Non-pigmented ciliary epithelial cell (primary cell): ENCODE results near the gene ANK3.

ENCODE experiments used
- DNase-seq: peaks from one replicate; pipeline ENCODE4 v3.0.0-alpha.2; 2010; ENCODE audit warnings: low read depth

Gene ANK3

GRCh38 chr10:60376221-60377041, 13.2 kb downstream of the ANK3 start:
- DNase-seq: no peak

GRCh38 chr10:60375293-60376004, 14.2 kb downstream of the ANK3 start:
- no peak for DNase-seq

GRCh38 chr10:60374836-60375235, 14.8 kb downstream of the ANK3 start:
- DNase-seq: no peak

DNA sequence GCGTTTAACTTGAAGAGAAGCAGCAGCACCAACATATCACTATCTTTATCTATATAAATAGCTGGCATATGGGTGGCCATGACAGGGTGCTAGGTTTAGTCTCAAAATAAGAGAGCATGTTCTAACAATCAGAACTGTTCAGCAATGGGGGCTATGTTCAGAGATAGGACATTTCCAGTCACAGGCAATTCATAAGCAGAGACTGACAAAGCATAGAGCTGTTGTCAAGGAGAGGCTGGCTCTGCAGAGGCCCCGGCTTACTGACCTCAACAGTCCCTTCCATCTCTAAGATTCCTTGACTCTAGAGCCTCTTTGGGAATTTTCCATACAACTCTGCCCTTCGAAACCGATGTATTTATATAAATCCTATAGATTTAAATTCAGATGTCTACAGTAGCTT, 17.2 kb downstream of the ANK3 start:
- DNase-seq: no peak

GRCh38 chr10:60369547-60369930, 20.1 kb downstream of the ANK3 start:
- no peak for DNase-seq

DNA sequence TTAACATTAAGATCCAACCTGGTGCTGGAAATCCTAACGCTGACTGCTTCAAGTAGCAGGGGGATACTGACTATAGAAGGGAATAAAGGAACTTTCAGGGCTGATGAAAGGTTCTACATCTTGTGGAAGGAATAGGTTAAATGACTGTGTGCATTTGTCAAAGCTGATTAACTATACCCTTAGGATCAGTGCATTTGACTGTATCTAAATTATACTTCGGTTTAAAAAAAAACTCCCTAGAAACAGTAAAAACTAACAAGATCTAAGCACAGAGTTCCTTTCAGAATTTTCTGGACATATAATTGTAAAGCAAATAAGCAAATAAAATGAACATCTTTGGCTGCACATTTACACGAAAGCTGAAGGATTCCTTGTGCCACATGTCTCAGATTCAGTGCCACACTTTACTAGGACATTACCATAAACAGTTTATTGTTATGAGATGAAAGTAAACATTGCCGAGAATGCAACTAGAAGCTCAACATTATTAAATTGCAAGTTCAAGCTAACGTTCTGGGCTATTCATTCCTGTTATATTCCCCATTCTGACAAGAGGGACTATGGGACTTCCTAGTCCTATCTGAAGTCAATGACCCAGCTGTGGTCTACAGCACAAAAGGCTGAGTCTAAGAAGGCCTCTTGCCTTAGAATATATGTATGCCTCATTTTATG, 20.7 kb downstream of the ANK3 start:
- DNase-seq: no peak

DNA sequence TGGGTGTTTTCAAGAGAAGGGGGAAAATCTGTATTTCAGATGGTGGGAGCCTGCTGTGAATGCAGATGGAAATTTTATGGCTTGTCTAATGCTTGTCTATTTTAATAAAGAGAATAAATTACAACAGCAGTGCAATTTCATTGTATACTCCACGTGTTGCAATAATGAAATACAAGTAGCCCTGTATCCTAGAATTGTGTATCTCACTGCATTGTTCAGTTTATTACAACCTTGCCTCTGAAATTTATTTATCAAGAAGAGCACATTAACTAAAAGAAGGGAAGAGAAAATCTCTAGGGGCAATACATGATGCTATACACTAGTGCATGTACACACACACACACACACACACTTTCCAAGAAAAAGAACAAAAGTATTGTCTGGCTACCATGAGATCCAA, 21.8 kb downstream of the ANK3 start:
- DNase-seq: no peak

GRCh38 chr10:60367431-60367830, 22.2 kb downstream of the ANK3 start:
- DNase-seq: no peak

DNA sequence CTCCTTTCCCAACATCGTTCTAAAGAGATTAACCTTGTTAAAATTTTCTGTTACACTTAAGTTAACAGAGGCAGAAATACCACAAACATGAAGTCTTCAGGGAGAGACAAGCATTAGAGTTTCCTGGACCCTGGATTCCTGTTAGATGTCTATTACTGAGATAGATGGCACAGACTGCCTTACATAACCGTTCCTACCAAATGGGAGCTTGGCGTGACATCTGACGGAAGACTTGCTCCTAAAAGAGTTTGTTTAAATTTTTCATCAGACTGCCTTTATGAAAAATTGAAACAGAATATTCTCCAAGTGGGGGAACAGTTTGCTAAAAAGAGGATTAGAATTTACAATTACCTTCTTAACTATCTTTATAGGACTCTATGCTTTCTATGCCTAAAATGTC, 22.7 kb downstream of the ANK3 start:
- no peak for DNase-seq

DNA sequence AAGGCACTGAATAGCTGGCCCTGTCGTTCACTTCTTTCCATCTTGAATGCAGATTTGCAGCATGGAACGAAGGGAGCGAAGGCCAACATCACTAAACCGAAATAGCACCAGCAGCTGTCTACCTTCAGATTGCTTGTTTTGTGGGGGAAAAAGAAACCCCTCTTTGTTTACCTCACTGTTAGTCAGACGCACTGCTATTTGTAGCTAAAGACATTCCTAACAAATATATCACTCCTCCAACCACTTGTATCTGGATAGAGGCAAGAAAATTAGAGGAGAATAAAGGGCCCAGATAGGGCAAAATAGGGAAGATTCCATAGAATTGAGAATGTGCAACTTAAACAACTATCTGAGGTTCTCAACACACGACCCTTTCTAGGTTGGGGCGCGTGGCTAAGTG, 26.5 kb downstream of the ANK3 start:
- DNase-seq: no peak

DNA sequence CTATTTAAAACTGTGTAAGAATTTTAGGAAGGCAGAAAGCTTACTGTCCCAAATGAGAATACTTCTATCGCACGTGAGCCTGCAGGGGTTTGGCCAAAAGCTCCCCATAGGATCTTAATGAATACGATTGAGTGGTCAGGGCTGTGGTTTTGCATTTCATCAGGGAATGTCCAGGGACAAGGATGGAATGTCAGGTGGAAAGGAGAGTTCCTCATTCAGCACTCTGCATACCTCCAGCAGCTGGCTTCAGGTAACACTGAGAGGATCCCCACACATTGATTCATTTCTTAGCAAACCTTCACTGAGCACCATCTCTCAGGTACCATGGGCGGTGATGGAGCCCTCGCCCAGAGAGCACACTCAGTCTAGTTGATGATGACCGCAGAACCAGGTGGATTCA, 27.2 kb downstream of the ANK3 start:
- no peak for DNase-seq

- no peak for DNase-seq
Measured at GRCh38 chr10:60359066-60359465, 30.6 kb downstream of the ANK3 start.

- no peak for DNase-seq
Measured at GRCh38 chr10:60358282-60358681, 31.4 kb downstream of the ANK3 start.

DNA sequence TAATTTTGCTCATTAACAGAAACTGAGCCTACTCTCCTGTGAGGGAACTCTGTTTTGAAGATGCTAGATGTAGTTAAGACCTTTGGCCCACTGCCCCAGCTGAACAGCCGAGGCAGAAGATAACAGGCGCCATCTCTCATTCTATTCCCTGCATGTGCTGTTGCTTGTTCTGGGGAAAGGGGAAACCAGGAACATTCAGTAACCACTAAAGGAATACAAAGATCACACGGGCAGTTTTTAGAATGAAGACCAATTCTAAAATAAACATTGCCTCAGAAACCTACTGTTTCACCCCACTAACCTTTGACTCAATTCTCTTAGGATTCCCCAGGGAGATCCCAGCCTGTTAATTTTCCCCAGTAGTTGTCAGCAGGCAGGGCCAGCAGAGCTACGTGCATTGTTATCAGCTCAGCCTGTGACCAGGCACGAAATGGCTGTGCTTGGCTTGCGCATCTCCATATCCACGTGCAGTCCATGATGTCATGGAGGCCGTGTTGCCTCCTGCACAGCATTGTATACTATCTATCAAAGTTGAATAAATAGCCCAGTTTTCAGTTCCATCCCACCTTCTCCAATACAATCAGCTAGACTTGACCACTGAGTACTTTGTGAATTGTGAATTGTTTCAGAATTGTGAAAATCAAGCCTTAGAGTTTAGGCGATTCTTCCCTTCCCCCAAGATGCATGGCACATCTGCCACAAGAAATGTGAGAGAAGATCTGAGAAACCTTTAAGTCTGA, 36.0 kb downstream of the ANK3 start:
- DNase-seq: no peak

- no peak for DNase-seq
Measured at GRCh38 chr10:60352105-60352504, 37.6 kb downstream of the ANK3 start.

DNA sequence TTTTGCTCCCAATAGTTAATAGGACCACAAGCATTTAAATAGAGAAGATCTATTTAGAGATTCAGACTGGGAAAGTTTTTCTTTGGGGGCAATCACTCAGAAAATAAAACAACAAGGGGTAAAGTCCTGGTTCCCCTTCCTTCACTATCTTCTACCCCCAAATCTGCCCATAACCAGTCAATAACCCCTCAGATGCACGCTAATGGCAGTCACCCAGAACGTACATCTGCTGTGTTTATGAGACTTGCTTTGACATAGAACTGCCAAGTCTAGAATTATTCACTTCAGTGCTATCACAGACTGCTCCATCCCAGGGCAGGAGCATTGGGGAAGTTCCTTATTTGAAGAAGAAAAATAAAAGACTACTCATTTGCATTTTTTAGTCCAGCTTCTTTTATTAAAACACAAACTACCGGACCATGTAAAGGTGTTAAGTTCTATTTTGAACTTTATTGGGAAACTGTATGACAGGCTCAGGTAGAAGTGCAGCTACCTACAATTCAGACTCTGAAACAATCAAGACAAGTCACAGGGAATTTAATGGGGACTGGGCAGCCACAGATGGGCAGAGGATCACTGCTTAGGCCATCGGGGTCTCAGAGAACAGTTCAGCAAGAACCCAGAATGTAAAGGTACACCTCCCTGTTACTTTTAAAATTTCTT, 38.4 kb downstream of the ANK3 start:
- no peak for DNase-seq

DNA sequence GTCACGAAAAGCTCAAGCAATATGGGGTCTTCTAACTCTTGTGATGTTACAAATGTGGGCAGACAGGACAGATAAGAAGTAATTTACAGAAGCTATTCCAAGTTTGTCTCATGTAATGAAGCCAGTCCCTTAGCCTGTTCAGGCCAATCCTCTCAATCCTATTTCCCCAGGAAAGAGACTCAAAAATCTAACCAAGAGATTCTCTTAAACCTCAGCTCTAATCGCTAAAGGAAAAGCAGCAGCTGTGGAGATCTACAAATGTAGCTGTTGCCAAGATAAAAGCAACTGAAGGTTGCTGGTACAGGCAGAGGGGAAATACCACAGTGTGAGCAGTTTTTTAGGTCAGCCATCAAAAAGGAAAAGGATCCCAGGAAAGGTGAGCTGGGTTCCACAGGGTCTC, 39.3 kb downstream of the ANK3 start:
- DNase-seq: no peak

- no peak for DNase-seq
Measured at GRCh38 chr10:60349426-60349825, 40.2 kb downstream of the ANK3 start.

- no peak for DNase-seq
Measured at GRCh38 chr10:60348982-60349381, 40.7 kb downstream of the ANK3 start.

- no peak for DNase-seq
Measured at GRCh38 chr10:60347270-60347669, 42.4 kb downstream of the ANK3 start.

- no peak for DNase-seq
Measured at GRCh38 chr10:60346661-60347060, 43.0 kb downstream of the ANK3 start.

GRCh38 chr10:60343254-60343653, 46.4 kb downstream of the ANK3 start:
- no peak for DNase-seq
